Neural cell (in vitro differentiated cells): Measurements from ENCODE around the gene ITGB2.

Experiments
- CTCF ChIP-seq: fragments of 450-650 bp; IDR thresholded peaks from 2 replicates; pipeline ENCODE4 v1.5.1; 2014; ENCODE audit warnings: antibody characterized with exemption, mild to moderate bottlenecking, moderate library complexity; ENCODE audit not compliant: poor library complexity, severe bottlenecking
- EP300 ChIP-seq: fragments of 450-650 bp; conservative IDR thresholded peaks from 2 replicates; pipeline ENCODE4 v1.6.1; 2014; ENCODE audit warnings: antibody characterized with exemption, mild to moderate bottlenecking, moderate library complexity; ENCODE audit not compliant: poor library complexity, severe bottlenecking
- EZH2 ChIP-seq: fragments of 200-600, 300-800 bp; shearing (Covaris generic), sonication (generic); IDR thresholded peaks from 2 replicates; pipeline ENCODE4 v1.6.1; 2014; ENCODE audit warnings: antibody characterized with exemption, low read length, borderline replicate concordance, mild to moderate bottlenecking; ENCODE audit not compliant: insufficient read depth, poor library complexity, severe bottlenecking
- MXI1 ChIP-seq: fragments of 450-650 bp; conservative IDR thresholded peaks from 2 replicates; pipeline ENCODE4 v1.6.1; 2014; ENCODE audit warnings: antibody characterized with exemption, mild to moderate bottlenecking; ENCODE audit not compliant: poor library complexity, severe bottlenecking
- POLR2AphosphoS5 ChIP-seq: IDR thresholded peaks from 2 replicates; pipeline ENCODE4 v1.6.1; 2012
- RAD21 ChIP-seq: fragments of 450-650 bp; conservative IDR thresholded peaks from 2 replicates; pipeline ENCODE4 v1.6.1; 2014; ENCODE audit warnings: antibody characterized with exemption, mild to moderate bottlenecking, moderate library complexity
- REST ChIP-seq: IDR thresholded peaks from 2 replicates; pipeline ENCODE4 v1.6.1; 2012; ENCODE audit warnings: borderline replicate concordance
- SMC3 ChIP-seq: fragments of 450-650 bp; conservative IDR thresholded peaks from 2 replicates; pipeline ENCODE4 v1.6.1; 2014; ENCODE audit warnings: antibody characterized with exemption, mild to moderate bottlenecking, moderate library complexity; ENCODE audit not compliant: poor library complexity
- TAF1 ChIP-seq: IDR thresholded peaks from 2 replicates; pipeline ENCODE4 v1.6.1; 2012; ENCODE audit warnings: low read depth

- TF ChIP-seq TAF1 (no peak), CTCF (no peak), MXI1 (no peak), EZH2 (no peak), EP300 (no peak), SMC3 (no peak), POLR2AphosphoS5 (no peak), REST (no peak), RAD21 (no peak)
Measured at GRCh38 chr21:44905728-44906090, 15.0 kb downstream of the ITGB2 start.
